K562 (cell line): Measurements from ENCODE around the gene LEAP2. TPM values are rescaled to one million over a fixed set of nuclear protein-coding genes. Genes with fewer than 3 reads are reported as not detected.
A peak's percentile ranks its signal among the peaks of the same experiment; 100 is the strongest.

Source experiments
- ARNT ChIP-seq, 2 experiments: fragments of 450-650 bp; IDR thresholded peaks; 2 replicates each; pipeline ENCODE4 v1.6.1; 2016; ENCODE audit warnings: mild to moderate bottlenecking in 1 of 2
- BACH1 ChIP-seq: fragments of 200-800 bp; sonication (Bioruptor generic); IDR thresholded peaks from 2 replicates; pipeline ENCODE4 v1.6.1; 2016; ENCODE audit warnings: missing genetic modification characterization, missing compliant biosample characterization
- CEBPG ChIP-seq, 3 experiments: fragments of 200-800 bp in 1 of 3; sonication (Bioruptor generic) in 1 of 3; sonication (generic) in 1 of 3; formaldehyde crosslinking in 1 of 3; IDR thresholded peaks in 2 of 3; conservative IDR thresholded peaks in 1 of 3; 2 replicates each; pipeline versions ENCODE4 v1.6.1 to v1.8.0; 2016 to 2022; ENCODE audit warnings: missing compliant biosample characterization in 2 of 3, missing genetic modification characterization in 2 of 3, mild to moderate bottlenecking in 1 of 3, missing genetic modification reagents in 1 of 3
- CHD4 ChIP-seq: fragments of 200-600 bp; sonication (generic); IDR thresholded peaks from 3 replicates; pipeline ENCODE4 v1.6.1; 2012; ENCODE audit warnings: low read depth, mild to moderate bottlenecking, mixed read lengths, low read length, inconsistent platforms; ENCODE audit not compliant: insufficient read depth, insufficient replicate concordance, poor library complexity, severe bottlenecking
- CREB1 ChIP-seq, 2 experiments: sonication (generic) in 1 of 2; formaldehyde crosslinking in 1 of 2; IDR thresholded peaks; 2 replicates each; pipeline versions ENCODE4 v1.6.1 to v1.8.0; 2012 to 2022; ENCODE audit warnings: inconsistent platforms in 1 of 2, mild to moderate bottlenecking in 1 of 2, missing genetic modification reagents in 1 of 2, moderate library complexity in 1 of 2
- CTCF ChIP-seq, 3 experiments: IDR thresholded peaks in 2 of 3; conservative IDR thresholded peaks in 1 of 3; 2 replicates each; pipeline ENCODE4 v1.5.1; 2011 to 2012; ENCODE audit warnings: low read length in 3 of 3, mild to moderate bottlenecking in 3 of 3, control low read depth in 2 of 3, improper control_type of control experiment in 1 of 3, inconsistent platforms in 1 of 3, low read depth in 1 of 3, mixed read lengths in 1 of 3, moderate library complexity in 1 of 3; ENCODE audit not compliant: insufficient read depth in 2 of 3
- DIDO1 ChIP-seq: fragments of 450-650 bp; IDR thresholded peaks from 2 replicates; pipeline ENCODE4 v1.6.1; 2016; ENCODE audit warnings: low read depth, missing biosample characterization, missing genetic modification characterization
- HDAC3 ChIP-seq: fragments of 450-650 bp; IDR thresholded peaks from 2 replicates; pipeline ENCODE4 v1.6.1; 2018; ENCODE audit warnings: borderline replicate concordance, mild to moderate bottlenecking, moderate library complexity; ENCODE audit not compliant: partially characterized antibody
- HOMEZ ChIP-seq: fragments of 250-450 bp; sonication (Bioruptor Pico); IDR thresholded peaks from 2 replicates; pipeline ENCODE4 v1.4.0; 2020; ENCODE audit warnings: mild to moderate bottlenecking, moderate library complexity
- NCOA4 ChIP-seq: fragments of 450-650 bp; IDR thresholded peaks from 2 replicates; pipeline ENCODE4 v1.6.1; 2018; ENCODE audit warnings: mild to moderate bottlenecking; ENCODE audit not compliant: partially characterized antibody
- SMAD1 ChIP-seq: fragments of 150-350 bp; IDR thresholded peaks from 2 replicates; pipeline ENCODE4 v1.6.1; 2014; ENCODE audit warnings: low read length, low read depth; ENCODE audit not compliant: partially characterized antibody
- TGIF2 ChIP-seq: sonication (generic); formaldehyde crosslinking; IDR thresholded peaks from 2 replicates; pipeline ENCODE4 v1.8.1; 2022; ENCODE audit warnings: mild to moderate bottlenecking, missing genetic modification reagents, moderate library complexity
- YBX1 ChIP-seq: fragments of 450-650 bp; IDR thresholded peaks from 2 replicates; pipeline ENCODE4 v1.7.1; 2016; ENCODE audit warnings: mild to moderate bottlenecking
- ZNF124 ChIP-seq: sonication (generic); formaldehyde crosslinking; IDR thresholded peaks from 2 replicates; pipeline ENCODE4 v1.8.1; 2022; ENCODE audit warnings: missing genetic modification reagents
- ZNF134 ChIP-seq: fragments of 250-450 bp; sonication (Bioruptor Pico); conservative IDR thresholded peaks from 2 replicates; pipeline ENCODE4 v1.4.0; 2020
- ZNF609 ChIP-seq: sonication (generic); formaldehyde crosslinking; IDR thresholded peaks from 2 replicates; pipeline ENCODE4 v1.8.1; 2023; ENCODE audit warnings: missing genetic modification reagents, mild to moderate bottlenecking, borderline replicate concordance
- ZNF75A ChIP-seq: fragments of 450-650 bp; formaldehyde crosslinking; IDR thresholded peaks from 2 replicates; pipeline ENCODE4 v1.4.0; 2020; ENCODE audit warnings: mild to moderate bottlenecking
- polyA plus RNA-seq, 8 experiments: library from polyadenylated mRNA; depleted of rRNA in 4 of 8; stranded (reverse) in 5 of 8; unstranded in 3 of 8; fragments of >200 nt; fragmentation: Nextera tagmentation in 2 of 8; fragmentation: Illumina TruSeq in 1 of 8; extraction: Ambion mirVana in 2 of 8; extraction: Trizol in 1 of 8; gene quantifications; 2 replicates each; pipeline versions ENCODE4 v1.2.1 to v1.2.3, GENCODE V29; 2011 to 2014; ENCODE audit warnings: inconsistent platforms in 1 of 8, missing spikeins in 1 of 8
- total RNA-seq, 7 experiments: library from RNA; depleted of rRNA in 6 of 7; stranded (reverse); fragments of >200 nt in 6 of 7; fragmentation: Illumina TruSeq in 2 of 7; extraction: Trizol in 2 of 7; gene quantifications; 2 replicates each; pipeline versions ENCODE4 v1.2.1 to v1.2.3, GENCODE V29; 2011 to 2021; ENCODE audit warnings: low replicate concordance in 1 of 7

Gene LEAP2
- total and polyA plus RNA-seq, 9 of the 15 experiments (the other 6 are each of a cell fraction or from before 2014, with no cell fraction given) = 1.1 to 5.6 (median 2.5) TPM

- TF ChIP-seq HOMEZ (CRISPR knock-in tag) (no peak), SMAD1 (peak; percentile 69), CEBPG (CRISPR knock-in tag; IDR thresholded peaks at IDR 0.05) (0 out of 2 replicates have a peak, but pooled peaks have one; percentile 2), CEBPG (tag; conservative IDR thresholded peaks at IDR 0.05 in 1 of 2, IDR thresholded peaks at IDR 0.05 in 1 of 2) (no peak), CHD4 (no peak), HDAC3 (no peak), ZNF609 (CRISPR knock-in tag) (0 out of 2 replicates have a peak, but pooled peaks have one; percentile 61), CTCF (IDR thresholded peaks at IDR 0.05 in 2 of 3, conservative IDR thresholded peaks at IDR 0.05 in 1 of 3; ENCODE audit: insufficient read depth in 2 of 3, low read depth in 1 of 3, low read length in 3 of 3) (peak; percentile 49 to 71 (median 55); a peak in 5 of 6 replicates), CREB1 (IDR thresholded peaks at IDR 0.05) (peak; percentile 96), CREB1 (CRISPR knock-in tag; IDR thresholded peaks at IDR 0.05) (peak; percentile 97), NCOA4 (no peak), ZNF124 (CRISPR knock-in tag) (no peak), ZNF134 (CRISPR knock-in tag) (no peak), BACH1 (tag) (no peak), TGIF2 (CRISPR knock-in tag) (no peak), YBX1 (no peak), ARNT (IDR thresholded peaks at IDR 0.05) (no peak), ZNF75A (CRISPR knock-in tag) (no peak), DIDO1 (tag) (no peak)
These were observed 7.0 kb upstream of the LEAP2 start, which contains the start of the genes GDF9 and UQCRQ (continued) for GRCh38 chr5:132866342-132867045.
